ENCODE data around the gene ACER3. TPM values are rescaled to one million over a fixed set of nuclear protein-coding genes. Genes with fewer than 3 reads are reported as not detected.
"Not testable (repeated sequence)": the region's sequence is repeated elsewhere in the genome, so short reads cannot be mapped to it uniquely, and the experiment has no call there.

ACER3 gene
- total RNA-seq, 1 donor from 2014 or later, result 25.7 TPM

DNA sequence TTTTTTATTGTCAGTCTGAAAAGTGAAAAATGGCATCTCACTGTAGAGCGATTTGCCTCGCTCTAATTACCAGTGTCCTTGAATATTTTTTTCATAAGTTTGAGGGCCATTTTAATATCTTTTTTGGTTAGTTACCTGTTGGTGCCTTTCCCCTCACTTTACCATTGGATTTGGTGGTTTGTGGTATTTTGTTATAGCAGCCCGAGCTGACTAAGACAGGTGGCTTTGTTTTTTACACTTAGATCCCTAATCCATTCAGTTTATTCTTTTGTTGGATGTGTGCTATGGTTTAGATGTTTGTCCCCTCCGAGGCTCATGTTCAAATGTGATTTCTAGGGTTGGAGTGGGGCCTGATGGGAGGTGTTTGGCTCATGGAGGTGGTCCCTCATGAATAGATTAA is 199.5 kb downstream of the ACER3 start:
- H3K36me3 Mint-ChIP-seq (ENCODE audit: unreplicated experiment), result peaks cover 6% of the 10 kb centered on the region
- H3K27me3 Mint-ChIP-seq (ENCODE audit: unreplicated experiment), result peaks cover 6% of the 10 kb centered on the region
- H3K4me3 Mint-ChIP-seq (ENCODE audit: unreplicated experiment), result no peak overlapping the region
- TF ChIP-seq, protein P1, sequence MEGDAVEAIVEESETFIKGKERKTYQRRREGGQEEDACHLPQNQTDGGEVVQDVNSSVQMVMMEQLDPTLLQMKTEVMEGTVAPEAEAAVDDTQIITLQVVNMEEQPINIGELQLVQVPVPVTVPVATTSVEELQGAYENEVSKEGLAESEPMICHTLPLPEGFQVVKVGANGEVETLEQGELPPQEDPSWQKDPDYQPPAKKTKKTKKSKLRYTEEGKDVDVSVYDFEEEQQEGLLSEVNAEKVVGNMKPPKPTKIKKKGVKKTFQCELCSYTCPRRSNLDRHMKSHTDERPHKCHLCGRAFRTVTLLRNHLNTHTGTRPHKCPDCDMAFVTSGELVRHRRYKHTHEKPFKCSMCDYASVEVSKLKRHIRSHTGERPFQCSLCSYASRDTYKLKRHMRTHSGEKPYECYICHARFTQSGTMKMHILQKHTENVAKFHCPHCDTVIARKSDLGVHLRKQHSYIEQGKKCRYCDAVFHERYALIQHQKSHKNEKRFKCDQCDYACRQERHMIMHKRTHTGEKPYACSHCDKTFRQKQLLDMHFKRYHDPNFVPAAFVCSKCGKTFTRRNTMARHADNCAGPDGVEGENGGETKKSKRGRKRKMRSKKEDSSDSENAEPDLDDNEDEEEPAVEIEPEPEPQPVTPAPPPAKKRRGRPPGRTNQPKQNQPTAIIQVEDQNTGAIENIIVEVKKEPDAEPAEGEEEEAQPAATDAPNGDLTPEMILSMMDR (IDR thresholded peaks at IDR 0.05; ENCODE audit: partially characterized antibody, unreplicated experiment), result no peak
- H3K4me1 Mint-ChIP-seq (ENCODE audit: low read depth, unreplicated experiment), result peaks cover under 1% of the 10 kb centered on the region
- H3K27ac Mint-ChIP-seq (ENCODE audit: unreplicated experiment), result no peak overlapping the region
- peaks cover 8% of the 10 kb centered on the region for H3K9me3 Mint-ChIP-seq (ENCODE audit: unreplicated experiment)
- no peak for DNase-seq

DNA sequence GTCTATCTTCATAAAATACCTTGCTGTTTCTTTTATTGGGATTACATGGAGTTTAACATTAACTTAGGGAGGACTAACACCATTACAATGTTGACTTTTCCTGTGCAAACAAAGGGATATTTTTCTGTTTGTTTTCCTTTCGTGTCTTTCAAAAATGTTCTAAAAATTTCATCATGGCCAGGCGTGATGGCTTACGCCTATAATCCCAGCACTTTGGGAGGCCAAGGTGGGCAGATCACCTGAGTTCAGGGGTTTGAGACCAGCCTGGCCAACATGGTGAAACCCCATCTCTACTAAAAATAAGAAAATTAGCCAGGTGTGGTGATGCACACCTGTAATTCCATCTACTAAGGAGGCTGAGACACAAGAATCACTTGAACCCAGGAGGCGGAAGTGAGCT is 200.5 kb downstream of the ACER3 start:
- not testable (repeated sequence) for H3K27ac Mint-ChIP-seq (ENCODE audit: unreplicated experiment); H3K4me3 Mint-ChIP-seq (ENCODE audit: unreplicated experiment); H3K9me3 Mint-ChIP-seq (ENCODE audit: unreplicated experiment); H3K36me3 Mint-ChIP-seq (ENCODE audit: unreplicated experiment); H3K4me1 Mint-ChIP-seq (ENCODE audit: low read depth, unreplicated experiment); H3K27me3 Mint-ChIP-seq (ENCODE audit: unreplicated experiment); DNase-seq

DNA sequence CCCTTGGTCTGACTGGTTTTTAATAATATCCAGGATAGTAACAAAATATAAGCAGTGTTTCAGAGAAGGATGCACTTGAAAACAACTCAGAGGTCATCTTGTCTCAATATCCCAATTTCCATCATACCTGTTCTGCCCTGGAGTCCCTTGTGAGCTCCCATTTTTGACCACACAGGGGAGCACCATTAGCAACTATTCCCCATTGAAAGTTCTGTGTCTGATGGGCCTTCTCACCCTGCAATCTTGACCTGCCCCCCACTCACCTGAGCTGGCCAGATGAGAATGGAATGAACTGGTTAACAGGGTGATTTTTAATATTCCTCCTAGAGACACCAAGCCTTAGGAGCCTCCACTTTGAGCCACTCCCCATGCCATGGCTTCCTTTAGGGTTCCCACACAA is 202.2 kb downstream of the ACER3 start:
- Mint-ChIP-seq H3K4me3 (ENCODE audit: unreplicated experiment) (no peak overlapping the region), H3K36me3 (ENCODE audit: unreplicated experiment) (peaks cover 6% of the 10 kb centered on the region), H3K27me3 (ENCODE audit: unreplicated experiment) (peaks cover 12% of the 10 kb centered on the region), H3K27ac (ENCODE audit: unreplicated experiment) (no peak overlapping the region), H3K4me1 (ENCODE audit: low read depth, unreplicated experiment) (peaks cover 5% of the 10 kb centered on the region), H3K9me3 (ENCODE audit: unreplicated experiment) (peaks cover 10% of the 10 kb centered on the region)
- no peak for DNase-seq
- TF ChIP-seq, protein P1 (IDR thresholded peaks at IDR 0.05; ENCODE audit: partially characterized antibody, unreplicated experiment), result no peak

DNA sequence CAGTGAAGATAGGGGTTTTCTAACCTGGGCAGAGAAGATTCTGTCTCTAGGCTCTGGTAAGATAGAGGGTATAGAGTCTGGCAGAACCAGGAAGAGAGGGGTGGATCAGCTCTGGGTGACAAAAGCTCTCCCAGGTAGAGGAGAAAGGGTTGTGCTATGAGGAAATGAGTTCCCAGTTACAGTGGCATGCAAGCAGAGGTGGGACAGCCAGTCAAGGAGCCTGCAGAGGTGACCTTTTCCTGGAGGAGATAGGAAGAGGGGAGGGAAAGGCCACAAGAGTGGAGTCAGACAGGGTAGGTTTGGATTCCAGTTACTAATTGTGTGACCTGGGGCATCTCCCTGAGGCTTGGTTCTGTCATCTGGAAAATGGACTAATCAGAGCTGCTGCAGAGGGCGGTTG is 202.7 kb downstream of the ACER3 start:
- TF ChIP-seq, protein P1 (IDR thresholded peaks at IDR 0.05; ENCODE audit: partially characterized antibody, unreplicated experiment), result no peak
- Mint-ChIP-seq H3K9me3 (ENCODE audit: unreplicated experiment) (peaks cover 10% of the 10 kb centered on the region), H3K27ac (ENCODE audit: unreplicated experiment) (no peak overlapping the region), H3K27me3 (ENCODE audit: unreplicated experiment) (peaks cover 12% of the 10 kb centered on the region), H3K4me1 (ENCODE audit: low read depth, unreplicated experiment) (peaks cover 8% of the 10 kb centered on the region), H3K36me3 (ENCODE audit: unreplicated experiment) (peaks cover 6% of the 10 kb centered on the region), H3K4me3 (ENCODE audit: unreplicated experiment) (no peak overlapping the region)
- DNase-seq, result no peak

DNA sequence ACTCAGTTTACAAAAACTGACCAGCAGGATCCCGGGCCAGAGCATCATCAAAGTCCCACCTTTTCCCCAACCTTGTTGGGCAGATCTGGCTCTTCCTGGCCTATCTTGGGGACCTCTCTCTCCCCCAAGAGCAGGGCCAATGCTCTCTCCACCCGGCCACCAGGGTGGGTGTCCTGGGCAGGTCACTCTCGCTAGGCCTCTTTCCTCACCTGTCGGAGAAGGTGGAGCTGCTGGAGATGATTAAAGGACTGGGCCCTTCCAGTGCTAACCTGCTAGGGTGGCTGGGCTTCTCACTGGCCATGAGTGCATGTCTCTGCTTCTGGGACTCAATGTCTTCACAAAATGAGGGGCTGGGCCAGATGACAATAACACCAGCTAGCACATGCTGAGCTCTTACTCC is 203.1 kb downstream of the ACER3 start:
- no peak for DNase-seq
- H3K9me3 Mint-ChIP-seq (ENCODE audit: unreplicated experiment), result peaks cover 10% of the 10 kb centered on the region

More for the DNA sequence above, 203.1 kb downstream of the ACER3 start:
- H3K27me3 Mint-ChIP-seq (ENCODE audit: unreplicated experiment), result peaks cover 12% of the 10 kb centered on the region
- peaks cover 11% of the 10 kb centered on the region for H3K4me1 Mint-ChIP-seq (ENCODE audit: low read depth, unreplicated experiment)
- no peak overlapping the region for H3K4me3 Mint-ChIP-seq (ENCODE audit: unreplicated experiment)
- TF ChIP-seq, protein P1 (IDR thresholded peaks at IDR 0.05; ENCODE audit: partially characterized antibody, unreplicated experiment), result no peak
- H3K27ac Mint-ChIP-seq (ENCODE audit: unreplicated experiment), result no peak overlapping the region
- peaks cover 6% of the 10 kb centered on the region for H3K36me3 Mint-ChIP-seq (ENCODE audit: unreplicated experiment)

Measured in glutamatergic neuron (in vitro differentiated cells).